Measurements from ENCODE around the gene TNP2.

The TNP2 gene

DNA sequence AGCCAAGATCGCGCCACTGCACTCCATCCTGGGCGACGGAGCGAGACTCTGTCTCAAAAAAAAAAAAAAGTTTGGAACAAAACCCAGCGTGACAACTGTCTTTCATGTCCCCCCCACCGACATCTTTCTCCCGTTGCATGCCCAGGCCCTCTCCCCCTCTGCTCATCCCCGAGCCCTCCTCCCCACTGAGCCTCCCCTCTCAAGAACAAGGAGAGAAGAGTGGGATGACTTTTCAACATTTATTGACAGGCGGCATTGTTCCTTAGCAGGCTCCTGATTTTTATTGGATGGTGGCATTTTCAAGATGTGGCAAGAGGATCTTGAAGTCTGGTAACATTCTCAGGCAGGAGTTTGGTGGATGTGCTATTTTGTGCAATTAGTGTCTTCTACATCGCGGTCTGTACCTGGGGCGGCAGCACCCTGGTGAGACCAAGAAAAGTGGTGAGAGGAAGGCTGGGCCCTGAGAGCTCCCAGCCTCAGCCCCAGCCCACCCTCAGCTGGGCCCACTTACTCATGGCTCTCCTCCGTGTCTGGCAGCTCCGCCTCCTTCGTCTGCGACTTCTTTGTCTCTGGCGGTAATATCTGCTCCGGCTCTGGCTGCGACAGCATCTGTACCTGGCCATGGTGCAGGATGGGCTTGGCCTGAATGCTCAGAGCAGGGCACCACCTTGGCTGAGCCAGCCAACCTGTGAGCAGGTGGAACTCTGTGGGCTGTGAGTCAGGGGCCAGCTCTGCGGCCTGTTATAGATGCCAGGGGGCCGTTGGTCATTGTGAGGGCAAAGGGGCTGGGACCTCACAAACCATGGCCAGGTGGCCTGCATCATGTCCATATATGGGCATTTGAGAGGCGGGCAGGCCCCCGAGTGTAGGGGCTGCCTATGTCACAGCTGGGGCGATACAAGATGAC, 11.7 kb upstream of the TNP2 start, which contains the start of gene PRM1:
Gene PRM1, minus strand, starts transcription at position 715 of the 907 bp plus-strand sequence. Its CDS starts 92 bp downstream, at position 623.
- no peak for TF ChIP-seq ZFX (IDR thresholded peaks at IDR 0.05; ENCODE audit: borderline replicate concordance)
- TF ChIP-seq, protein P1, sequence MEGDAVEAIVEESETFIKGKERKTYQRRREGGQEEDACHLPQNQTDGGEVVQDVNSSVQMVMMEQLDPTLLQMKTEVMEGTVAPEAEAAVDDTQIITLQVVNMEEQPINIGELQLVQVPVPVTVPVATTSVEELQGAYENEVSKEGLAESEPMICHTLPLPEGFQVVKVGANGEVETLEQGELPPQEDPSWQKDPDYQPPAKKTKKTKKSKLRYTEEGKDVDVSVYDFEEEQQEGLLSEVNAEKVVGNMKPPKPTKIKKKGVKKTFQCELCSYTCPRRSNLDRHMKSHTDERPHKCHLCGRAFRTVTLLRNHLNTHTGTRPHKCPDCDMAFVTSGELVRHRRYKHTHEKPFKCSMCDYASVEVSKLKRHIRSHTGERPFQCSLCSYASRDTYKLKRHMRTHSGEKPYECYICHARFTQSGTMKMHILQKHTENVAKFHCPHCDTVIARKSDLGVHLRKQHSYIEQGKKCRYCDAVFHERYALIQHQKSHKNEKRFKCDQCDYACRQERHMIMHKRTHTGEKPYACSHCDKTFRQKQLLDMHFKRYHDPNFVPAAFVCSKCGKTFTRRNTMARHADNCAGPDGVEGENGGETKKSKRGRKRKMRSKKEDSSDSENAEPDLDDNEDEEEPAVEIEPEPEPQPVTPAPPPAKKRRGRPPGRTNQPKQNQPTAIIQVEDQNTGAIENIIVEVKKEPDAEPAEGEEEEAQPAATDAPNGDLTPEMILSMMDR (IDR thresholded peaks at IDR 0.05) = no peak
- H3K27ac ChIP-seq = no peak within 1 kb of the TSS

DNA sequence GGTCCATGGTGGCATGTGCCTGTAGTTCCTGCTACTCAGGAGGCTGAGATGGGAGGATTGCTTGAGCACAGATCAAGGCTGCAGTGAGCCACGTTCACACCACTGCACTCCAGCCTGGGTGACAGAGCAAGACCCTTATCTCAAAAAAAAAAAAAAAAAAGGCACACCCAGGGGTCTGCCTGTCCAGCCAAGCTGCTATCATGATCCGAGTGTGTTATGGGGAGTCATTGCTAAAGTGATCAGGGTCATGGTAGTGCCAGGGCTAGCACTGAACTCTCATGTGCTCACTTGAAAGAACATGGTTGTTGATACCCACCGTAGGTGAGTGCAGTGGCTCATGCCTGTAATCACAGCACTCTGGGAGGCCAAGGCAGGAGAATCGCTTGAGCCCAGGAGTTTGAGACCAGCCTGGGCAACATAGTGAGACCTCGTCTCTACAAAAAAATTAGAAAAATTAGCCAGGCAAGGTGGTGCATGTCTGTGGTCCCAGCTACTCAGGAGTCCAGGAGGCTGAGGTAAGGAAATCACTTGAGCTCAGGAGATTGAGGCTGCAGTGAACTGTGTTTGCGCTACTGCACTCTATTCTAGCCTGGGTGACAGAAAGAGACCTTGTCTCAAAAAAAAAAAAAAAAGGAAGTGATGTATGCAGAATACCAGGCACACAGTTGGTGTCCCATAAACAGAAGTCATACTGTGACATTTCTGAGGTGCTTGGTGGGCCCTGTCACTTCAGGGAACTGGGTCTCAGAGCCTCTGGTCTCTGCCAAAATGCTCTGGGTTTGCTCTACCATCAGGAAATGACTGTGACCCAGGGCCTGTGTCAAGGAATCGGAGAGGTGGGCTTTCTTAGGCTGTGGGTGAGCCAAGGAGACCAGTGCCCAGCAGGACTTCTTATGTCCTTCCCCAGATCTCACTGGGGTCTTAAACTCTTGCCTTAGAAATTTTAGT, 9.8 kb upstream of the TNP2 start:
- TF ChIP-seq, protein P1 (IDR thresholded peaks at IDR 0.05) = no peak
- no peak for TF ChIP-seq ZFX (IDR thresholded peaks at IDR 0.05; ENCODE audit: borderline replicate concordance)
- no peak overlapping the region for H3K27ac ChIP-seq

DNA sequence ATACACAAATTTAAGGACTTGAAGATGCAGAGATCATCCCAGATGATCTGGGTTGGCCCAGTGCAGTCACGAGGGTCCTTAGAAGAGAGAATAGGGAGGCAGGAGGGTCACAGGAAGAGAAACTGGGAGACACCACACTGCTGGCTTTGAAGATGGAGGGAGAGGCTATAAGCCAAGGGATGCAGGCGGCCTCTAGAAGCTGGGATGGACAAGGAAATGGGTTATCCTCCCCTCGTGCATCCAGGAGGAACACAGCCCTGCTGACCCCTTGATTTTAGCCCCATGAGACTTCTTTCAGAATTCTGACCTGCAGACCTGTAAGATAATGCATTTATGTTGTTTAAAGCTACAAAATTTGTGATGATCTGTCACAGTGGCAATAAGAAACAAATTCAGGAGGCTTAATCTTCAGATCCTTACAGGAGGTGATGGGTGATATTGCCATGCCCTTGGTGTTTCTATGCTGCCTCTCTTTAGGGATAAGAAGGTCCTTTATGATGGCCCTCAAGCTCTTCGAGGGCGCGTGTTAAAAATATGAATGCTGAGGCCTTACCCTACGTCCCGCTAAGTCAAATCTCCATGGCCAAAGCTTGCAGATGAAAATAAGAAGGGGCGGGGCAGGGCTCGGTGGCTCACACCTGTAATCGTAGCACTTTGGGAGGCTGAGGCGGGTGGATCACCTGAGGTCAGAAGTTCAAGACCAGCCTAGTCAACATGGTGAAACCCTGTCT, 8.6 kb upstream of the TNP2 start:
- H3K27ac ChIP-seq = no peak overlapping the region
- no peak for TF ChIP-seq ZFX (IDR thresholded peaks at IDR 0.05; ENCODE audit: borderline replicate concordance)
- TF ChIP-seq, protein P1 (IDR thresholded peaks at IDR 0.05) = no peak

DNA sequence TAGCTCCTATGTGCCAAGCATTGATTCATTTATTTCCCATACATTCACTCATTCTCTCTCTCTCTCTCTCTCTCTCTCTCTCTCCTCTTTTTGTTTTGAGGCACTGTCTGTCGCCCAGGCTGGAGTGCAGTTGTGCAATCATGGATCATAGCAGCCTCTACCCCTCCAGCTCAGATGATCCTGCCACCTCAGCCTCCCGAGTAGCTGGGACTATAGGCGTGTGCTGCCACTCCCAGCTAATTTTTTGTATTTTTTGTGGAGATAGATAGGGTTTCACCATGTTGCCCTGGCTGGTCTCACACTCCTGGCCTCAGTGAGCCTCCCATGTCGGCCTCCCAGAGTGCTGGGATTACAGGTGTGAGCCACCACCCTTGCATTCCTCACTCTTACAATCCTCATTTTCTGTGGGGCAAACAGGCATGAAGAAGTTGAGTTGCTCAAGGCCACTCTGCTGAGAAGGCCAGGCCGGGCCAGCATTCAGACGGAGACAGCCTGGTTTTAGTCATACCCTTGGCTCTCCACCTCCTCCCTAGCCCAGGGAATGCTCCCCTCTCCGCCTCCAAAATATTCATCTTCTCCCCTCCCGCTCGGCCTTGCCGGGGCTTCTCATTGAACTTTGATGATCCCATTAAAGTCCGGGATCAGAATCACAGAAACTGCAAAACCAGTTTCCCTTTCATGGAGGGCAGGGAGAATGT, 7.9 kb upstream of the TNP2 start:
- TF ChIP-seq, protein P1 (IDR thresholded peaks at IDR 0.05) = no peak
- TF ChIP-seq ZFX (IDR thresholded peaks at IDR 0.05; ENCODE audit: borderline replicate concordance) = no peak
- no peak overlapping the region for H3K27ac ChIP-seq

DNA sequence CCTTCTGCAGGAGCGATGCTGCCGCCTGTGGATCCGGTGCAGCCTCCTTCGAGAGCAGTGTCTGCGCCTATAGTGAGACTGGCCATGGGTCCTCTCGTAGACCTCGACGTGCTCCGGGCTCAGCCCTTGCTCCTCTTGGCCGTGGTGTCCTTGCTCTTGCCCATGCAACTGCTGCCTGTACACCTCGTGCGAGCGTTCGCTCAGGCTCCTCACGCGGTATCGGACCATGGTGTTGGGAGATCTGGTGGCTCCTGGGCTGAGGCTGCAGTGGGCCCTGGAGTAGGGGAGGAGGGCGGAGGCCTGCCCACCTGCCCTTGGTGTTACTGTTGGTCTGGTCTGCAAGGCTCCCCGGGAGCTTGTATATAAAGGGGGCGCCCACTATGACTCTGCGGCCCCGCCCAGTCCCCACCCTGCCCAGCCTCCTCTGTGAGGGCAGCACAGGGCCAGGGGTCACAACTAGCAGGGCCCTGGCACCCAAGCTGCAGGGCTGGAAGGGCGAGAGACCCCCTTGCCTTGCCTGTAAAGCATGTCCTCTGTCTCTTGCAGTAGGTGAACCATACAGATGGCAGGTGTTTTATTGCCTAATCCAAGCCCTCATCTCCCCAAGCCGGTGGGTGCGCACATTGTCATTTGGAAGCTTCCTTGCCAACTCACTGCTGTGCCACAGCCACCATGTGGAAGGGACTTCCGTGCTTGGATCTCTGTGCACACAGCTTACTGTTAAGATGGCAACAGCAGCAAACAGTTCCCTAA, 7.2 kb upstream of the TNP2 start, which contains the start of gene PRM2:
Gene PRM2, minus strand, starts transcription at position 338 of the 753 bp plus-strand sequence. Its CDS starts 110 bp downstream, at position 228.
- H3K27ac ChIP-seq = no peak within 1 kb of the TSS
- TF ChIP-seq ZFX (IDR thresholded peaks at IDR 0.05; ENCODE audit: borderline replicate concordance) = no peak
- TF ChIP-seq, protein P1 (IDR thresholded peaks at IDR 0.05) = no peak

DNA sequence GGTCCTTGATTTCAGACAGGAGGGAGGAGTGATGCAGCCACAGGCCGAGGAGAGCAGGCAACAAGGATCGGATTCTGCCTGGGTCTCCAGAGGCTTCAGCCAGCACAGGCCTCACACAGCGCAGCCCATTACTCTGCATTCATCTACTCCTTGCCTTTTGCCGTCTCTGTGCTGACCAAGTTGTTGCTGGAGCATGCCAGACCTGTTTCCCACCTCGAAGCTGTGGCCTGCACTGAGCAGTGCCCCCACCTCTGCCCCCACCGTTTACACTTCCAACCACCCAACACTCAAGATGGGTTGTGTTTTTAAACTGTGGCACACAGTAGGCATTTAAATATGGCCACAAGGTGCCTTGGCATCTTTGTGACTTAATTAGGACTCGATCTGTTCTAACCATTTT, 5.8 kb upstream of the TNP2 start:
- H3K27ac ChIP-seq = no peak overlapping the region
- TF ChIP-seq, protein P1 (IDR thresholded peaks at IDR 0.05) = no peak
- no peak for TF ChIP-seq ZFX (IDR thresholded peaks at IDR 0.05; ENCODE audit: borderline replicate concordance)

All from 22Rv1 (cell line).